ENCODE data around the gene CYGB. TPM values are rescaled to one million over a fixed set of nuclear protein-coding genes. Genes with fewer than 3 reads are reported as not detected.

Gene CYGB
- total and polyA plus RNA-seq, 10 of the 15 experiments (the other 5 are each of a cell fraction or from before 2014, with no cell fraction given) = 0.34 TPM; not detected in 9

DNA sequence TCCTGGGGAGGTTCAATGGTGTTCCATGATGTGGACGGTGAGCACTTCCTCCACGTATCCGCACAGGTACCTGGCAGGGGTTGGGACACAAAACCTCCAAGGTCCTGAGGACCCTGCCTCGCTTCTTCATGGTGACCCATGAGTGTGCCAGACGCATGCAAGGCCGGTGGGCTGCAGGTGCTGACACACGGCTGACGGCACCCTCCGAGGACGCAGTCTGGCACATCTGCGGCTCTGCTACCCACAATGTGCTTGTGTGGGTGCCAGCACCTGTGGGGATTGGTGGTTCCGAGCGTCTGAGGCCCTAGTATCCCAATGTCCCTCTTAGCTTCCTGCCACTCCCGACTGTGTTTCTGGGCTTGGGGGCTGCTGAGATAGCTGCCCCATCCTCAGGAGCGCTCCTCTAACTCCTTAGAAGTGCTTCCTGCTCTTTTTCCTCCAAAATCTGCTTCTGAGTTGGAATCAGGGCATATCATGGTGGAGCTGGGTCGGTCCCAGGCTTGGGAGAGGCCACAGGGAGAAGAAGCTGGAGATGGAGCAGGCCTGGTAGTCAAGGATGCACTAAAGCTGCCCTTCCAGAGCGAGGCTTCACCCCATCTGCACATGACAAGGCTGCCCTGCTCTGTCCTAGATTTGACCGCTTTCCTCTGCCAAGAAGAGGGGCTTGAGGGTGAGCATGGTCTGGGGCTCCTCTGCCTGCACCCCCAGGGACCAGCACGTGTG is 1.6 kb downstream of the CYGB start (continued):
- TF ChIP-seq EED (IDR thresholded peaks at IDR 0.05; ENCODE audit: low read depth) = no peak
- TF ChIP-seq, protein P1, sequence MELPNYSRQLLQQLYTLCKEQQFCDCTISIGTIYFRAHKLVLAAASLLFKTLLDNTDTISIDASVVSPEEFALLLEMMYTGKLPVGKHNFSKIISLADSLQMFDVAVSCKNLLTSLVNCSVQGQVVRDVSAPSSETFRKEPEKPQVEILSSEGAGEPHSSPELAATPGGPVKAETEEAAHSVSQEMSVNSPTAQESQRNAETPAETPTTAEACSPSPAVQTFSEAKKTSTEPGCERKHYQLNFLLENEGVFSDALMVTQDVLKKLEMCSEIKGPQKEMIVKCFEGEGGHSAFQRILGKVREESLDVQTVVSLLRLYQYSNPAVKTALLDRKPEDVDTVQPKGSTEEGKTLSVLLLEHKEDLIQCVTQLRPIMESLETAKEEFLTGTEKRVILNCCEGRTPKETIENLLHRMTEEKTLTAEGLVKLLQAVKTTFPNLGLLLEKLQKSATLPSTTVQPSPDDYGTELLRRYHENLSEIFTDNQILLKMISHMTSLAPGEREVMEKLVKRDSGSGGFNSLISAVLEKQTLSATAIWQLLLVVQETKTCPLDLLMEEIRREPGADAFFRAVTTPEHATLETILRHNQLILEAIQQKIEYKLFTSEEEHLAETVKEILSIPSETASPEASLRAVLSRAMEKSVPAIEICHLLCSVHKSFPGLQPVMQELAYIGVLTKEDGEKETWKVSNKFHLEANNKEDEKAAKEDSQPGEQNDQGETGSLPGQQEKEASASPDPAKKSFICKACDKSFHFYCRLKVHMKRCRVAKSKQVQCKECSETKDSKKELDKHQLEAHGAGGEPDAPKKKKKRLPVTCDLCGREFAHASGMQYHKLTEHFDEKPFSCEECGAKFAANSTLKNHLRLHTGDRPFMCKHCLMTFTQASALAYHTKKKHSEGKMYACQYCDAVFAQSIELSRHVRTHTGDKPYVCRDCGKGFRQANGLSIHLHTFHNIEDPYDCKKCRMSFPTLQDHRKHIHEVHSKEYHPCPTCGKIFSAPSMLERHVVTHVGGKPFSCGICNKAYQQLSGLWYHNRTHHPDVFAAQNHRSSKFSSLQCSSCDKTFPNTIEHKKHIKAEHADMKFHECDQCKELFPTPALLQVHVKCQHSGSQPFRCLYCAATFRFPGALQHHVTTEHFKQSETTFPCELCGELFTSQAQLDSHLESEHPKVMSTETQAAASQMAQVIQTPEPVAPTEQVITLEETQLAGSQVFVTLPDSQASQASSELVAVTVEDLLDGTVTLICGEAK (IDR thresholded peaks at IDR 0.05; ENCODE audit: borderline replicate concordance) = no peak
- no peak for TF ChIP-seq ESRRA (IDR thresholded peaks at IDR 0.05; ENCODE audit: low read length)
- no peak for TF ChIP-seq USF1 (IDR thresholded peaks at IDR 0.05; ENCODE audit: borderline replicate concordance, extremely low read length, insufficient read depth, low read depth, low read length)
- TF ChIP-seq, protein P2, sequence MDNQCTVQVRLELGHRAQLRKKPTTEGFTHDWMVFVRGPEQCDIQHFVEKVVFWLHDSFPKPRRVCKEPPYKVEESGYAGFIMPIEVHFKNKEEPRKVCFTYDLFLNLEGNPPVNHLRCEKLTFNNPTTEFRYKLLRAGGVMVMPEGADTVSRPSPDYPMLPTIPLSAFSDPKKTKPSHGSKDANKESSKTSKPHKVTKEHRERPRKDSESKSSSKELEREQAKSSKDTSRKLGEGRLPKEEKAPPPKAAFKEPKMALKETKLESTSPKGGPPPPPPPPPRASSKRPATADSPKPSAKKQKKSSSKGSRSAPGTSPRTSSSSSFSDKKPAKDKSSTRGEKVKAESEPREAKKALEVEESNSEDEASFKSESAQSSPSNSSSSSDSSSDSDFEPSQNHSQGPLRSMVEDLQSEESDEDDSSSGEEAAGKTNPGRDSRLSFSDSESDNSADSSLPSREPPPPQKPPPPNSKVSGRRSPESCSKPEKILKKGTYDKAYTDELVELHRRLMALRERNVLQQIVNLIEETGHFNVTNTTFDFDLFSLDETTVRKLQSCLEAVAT (IDR thresholded peaks at IDR 0.05) = no peak
- TF ChIP-seq SIX5 (IDR thresholded peaks at IDR 0.05; ENCODE audit: low read depth, low read length, severe bottlenecking) = no peak
- TF ChIP-seq, protein P3, sequence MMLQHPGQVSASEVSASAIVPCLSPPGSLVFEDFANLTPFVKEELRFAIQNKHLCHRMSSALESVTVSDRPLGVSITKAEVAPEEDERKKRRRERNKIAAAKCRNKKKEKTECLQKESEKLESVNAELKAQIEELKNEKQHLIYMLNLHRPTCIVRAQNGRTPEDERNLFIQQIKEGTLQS (IDR thresholded peaks at IDR 0.05; ENCODE audit: borderline replicate concordance, extremely low read depth, low read depth, low read length) = no peak
